Lung (tissue), 16 donors: ENCODE measurements around the gene OMG. TPM values are rescaled to one million over a fixed set of nuclear protein-coding genes. Genes with fewer than 3 reads are reported as not detected.
"Not testable (repeated sequence)": the region's sequence is repeated elsewhere in the genome, so short reads cannot be mapped to it uniquely, and the experiment has no call there.

Experiments used
- ATAC-seq: fragments of 200-7000 bp; cut with Tn5 transposase; one replicate; pipeline ENCODE4 v1.9.1; 2020; ENCODE audit warnings: moderate number of reproducible peaks; ENCODE audit not compliant: insufficient read depth, low FRiP score
- DNase-seq, 3 donors: peaks; one replicate each; pipeline ENCODE4 v3.0.0-alpha.2; 2013 to 2017
- H3K27ac ChIP-seq, 2 donors: one replicate each; pipeline ENCODE4 v1.5.1; 2013; ENCODE audit warnings: mild to moderate bottlenecking in 2 of 2, moderate library complexity in 2 of 2, control low read depth in 1 of 2, inconsistent platforms in 1 of 2, low read depth in 1 of 2, low read length in 1 of 2
- H3K27me3 ChIP-seq, 3 donors: one replicate each; pipeline ENCODE4 v1.5.1; 2013; ENCODE audit warnings: low read length in 2 of 3; ENCODE audit not compliant: control insufficient read depth in 3 of 3, insufficient read depth in 3 of 3
- H3K36me3 ChIP-seq, 4 donors: one replicate each; pipeline ENCODE4 v1.5.1; 2013; ENCODE audit warnings: low read length in 4 of 4, mild to moderate bottlenecking in 1 of 4, moderate library complexity in 1 of 4; ENCODE audit not compliant: control insufficient read depth in 4 of 4, insufficient read depth in 4 of 4
- H3K4me1 ChIP-seq, 5 donors: one replicate each; pipeline ENCODE4 v1.5.1; 2013; ENCODE audit warnings: low read length in 5 of 5, mild to moderate bottlenecking in 2 of 5, moderate library complexity in 1 of 5; ENCODE audit not compliant: control insufficient read depth in 5 of 5, insufficient read depth in 5 of 5
- H3K4me3 ChIP-seq: one replicate; pipeline ENCODE4 v1.5.1; 2013; ENCODE audit warnings: mild to moderate bottlenecking, control low read depth, moderate library complexity
- H3K9ac ChIP-seq, 2 donors: one replicate each; pipeline ENCODE4 v1.5.1; 2013; ENCODE audit warnings: low read length in 2 of 2, control low read depth in 1 of 2; ENCODE audit not compliant: insufficient read depth in 1 of 2
- H3K9me3 ChIP-seq, 4 donors: one replicate each; pipeline ENCODE4 v1.5.1; 2013; ENCODE audit warnings: low read length in 3 of 4, mild to moderate bottlenecking in 1 of 4, moderate library complexity in 1 of 4; ENCODE audit not compliant: control insufficient read depth in 4 of 4, insufficient read depth in 3 of 4
- CTCF ChIP-seq: IDR thresholded peaks from 2 replicates; pipeline ENCODE4 v1.5.1; 2012; ENCODE audit warnings: mild to moderate bottlenecking; ENCODE audit errors: control extremely low read depth, extremely low read depth
- WGBS, 2 donors: extraction: QIAGEN DNeasy Blood & Tissue Kit; methylation state at CpG; one replicate each; pipeline ENCODE4 v1.1.7; 2013; 5-methylcytosine and 5-hydroxymethylcytosine counted together
- long read RNA-seq, 5 donors: transcript quantifications; one replicate each; lab custom pipeline, GENCODE V29; 2026
- polyA plus RNA-seq, 2 donors: library from polyadenylated mRNA; stranded (reverse); fragments of 200-250 nt; gene quantifications; one replicate each; pipeline ENCODE4 v1.2.1, GENCODE V29; 2013
- total RNA-seq, 2 donors: library from RNA; depleted of rRNA in 1 of 2; stranded (reverse); fragments of >200 nt in 1 of 2; gene quantifications; one replicate each; pipeline ENCODE4 v1.2.1, GENCODE V29; 2014 to 2021
- donor health status: control.
- donor health status: control.
- donor health status: Bipolar disorder and iron deficiency.
- donor health status: healthy.
- donor health status: DM: yes; HTN: yes; CAD: no.

OMG gene, protein sequence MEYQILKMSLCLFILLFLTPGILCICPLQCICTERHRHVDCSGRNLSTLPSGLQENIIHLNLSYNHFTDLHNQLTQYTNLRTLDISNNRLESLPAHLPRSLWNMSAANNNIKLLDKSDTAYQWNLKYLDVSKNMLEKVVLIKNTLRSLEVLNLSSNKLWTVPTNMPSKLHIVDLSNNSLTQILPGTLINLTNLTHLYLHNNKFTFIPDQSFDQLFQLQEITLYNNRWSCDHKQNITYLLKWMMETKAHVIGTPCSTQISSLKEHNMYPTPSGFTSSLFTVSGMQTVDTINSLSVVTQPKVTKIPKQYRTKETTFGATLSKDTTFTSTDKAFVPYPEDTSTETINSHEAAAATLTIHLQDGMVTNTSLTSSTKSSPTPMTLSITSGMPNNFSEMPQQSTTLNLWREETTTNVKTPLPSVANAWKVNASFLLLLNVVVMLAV
- total RNA-seq (10 to 100 TPM; 16.5 to 26.2 TPM), polyA plus RNA-seq (10 to 100 TPM; 35.8 to 41.6 TPM)
- long read RNA-seq, donor 1, partial matches to known transcripts: 0 of 3 reads
- long read RNA-seq, donor 1, other reads (novel, unspliced or antisense): 0 of 3 reads
- long read RNA-seq, donor 2, partial matches to known transcripts: 0 of 1 reads
- long read RNA-seq, donor 2, other reads (novel, unspliced or antisense): 0 of 1 reads
- long read RNA-seq, donor 3, transcript OMG-204 (2 exons, 799 nt): major isoform, 5 of 5 reads
- long read RNA-seq, donor 3, partial matches to known transcripts: 0 of 5 reads
- long read RNA-seq, donor 3, other reads (novel, unspliced or antisense): 0 of 5 reads
- long read RNA-seq, donor 4: 0 reads
- long read RNA-seq, donor 5, transcript OMG-204 (2 exons, 799 nt): major isoform, 6 of 6 reads
- long read RNA-seq, donor 5, partial matches to known transcripts: 0 of 6 reads
- long read RNA-seq, donor 5, other reads (novel, unspliced or antisense): 0 of 6 reads

DNA sequence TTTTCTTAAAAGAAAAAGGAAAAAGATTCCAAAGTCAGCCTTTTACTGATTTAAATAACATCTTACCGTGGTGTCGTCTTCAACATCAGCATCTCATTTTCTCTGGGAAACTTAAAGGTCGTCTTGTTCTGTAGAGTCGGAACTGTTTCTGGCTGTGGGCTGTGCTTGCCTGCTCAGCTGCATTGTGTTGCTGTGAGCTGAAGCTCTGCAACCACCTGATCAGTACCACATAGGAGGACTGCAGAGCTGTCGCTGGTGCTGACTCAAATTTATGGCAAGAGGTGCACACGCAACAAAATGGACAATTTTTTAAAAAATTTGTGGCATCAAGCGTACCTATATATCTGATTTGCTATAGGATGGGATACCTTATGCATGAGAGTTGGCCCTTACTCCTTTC, at the start of gene OMG:
TSS of gene OMG (minus strand) at position 150 of the 400 bp plus-strand sequence. CDS start 908 bp downstream, outside the sequence.
- H3K4me1 ChIP-seq: peaks cover 0 to 3% (median 0%) of the 10 kb centered on the region in 5 donors
- DNase-seq: no peak

DNA sequence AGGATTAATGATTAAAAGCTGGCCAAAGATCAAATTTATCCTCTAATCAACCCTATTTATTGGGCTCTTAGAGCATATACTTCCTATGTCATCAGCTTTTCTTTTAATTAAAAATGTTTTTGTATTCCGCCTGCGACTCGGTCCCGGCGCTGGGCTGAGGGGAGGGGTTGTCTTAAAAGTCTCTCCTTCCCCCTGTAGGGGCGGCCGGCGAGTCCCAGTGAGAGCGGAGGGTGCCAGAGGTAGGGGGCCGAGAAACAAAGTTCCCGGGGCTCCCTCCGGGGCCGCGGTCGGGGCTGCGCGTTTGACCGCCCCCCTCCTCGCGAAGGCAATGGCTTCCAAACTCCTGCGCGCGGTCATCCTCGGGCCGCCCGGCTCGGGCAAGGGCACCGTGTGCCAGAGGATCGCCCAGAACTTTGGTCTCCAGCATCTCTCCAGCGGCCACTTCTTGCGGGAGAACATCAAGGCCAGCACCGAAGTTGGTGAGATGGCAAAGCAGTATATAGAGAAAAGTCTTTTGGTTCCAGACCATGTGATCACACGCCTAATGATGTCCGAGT, 48.2 kb upstream of the OMG start:
- DNase-seq, H3K27ac ChIP-seq, H3K9me3 ChIP-seq, H3K4me1 ChIP-seq, H3K27me3 ChIP-seq, ATAC-seq, H3K4me3 ChIP-seq, H3K9ac ChIP-seq: not testable (repeated sequence)
- peaks cover 3 to 15% (median 12%) of the 10 kb centered on the region in 4 donors for H3K36me3 ChIP-seq
- WGBS, 2 donors: 92 to 95% methylated on average over 15 to 20 of the region's 34 CpGs

More for the DNA sequence above, at the start of gene OMG:
- no peak within 1 kb of the TSS for H3K4me3 ChIP-seq
- no peaks in the 10 kb centered on the region for H3K9me3 ChIP-seq
- H3K27me3 ChIP-seq: no peaks in the 10 kb centered on the region
- ATAC-seq: no peak
- no peak within 1 kb of the TSS for H3K27ac ChIP-seq
- H3K9ac ChIP-seq: no peak within 1 kb of the TSS
- 93 to 94% methylated on average over 7 of the region's 7 CpGs for WGBS, 2 donors
- TF ChIP-seq CTCF: no peak
- H3K36me3 ChIP-seq: peaks cover 0 to 4% (median 2%) of the 10 kb centered on the region in 4 donors

GRCh38 chr17:31339906-31340661, 43.0 kb upstream of the OMG start:
- Histone ChIP-seq H3K9me3 (no peaks in the 10 kb centered on the region), H3K36me3 (peaks cover 5 to 23% (median 12%) of the 10 kb centered on the region in 4 donors), H3K4me1 (no peaks in the 10 kb centered on the region), H3K4me3 (no peak overlapping the region), H3K27me3 (no peaks in the 10 kb centered on the region), H3K27ac (peak overlapping the region in 1 of 2 donors; percentile 33), H3K9ac (no peak overlapping the region)
- TF ChIP-seq CTCF: no peak
- ATAC-seq (no peak), DNase-seq (no peak)
- WGBS, 2 donors: 84 to 89% methylated on average over 6 of the region's 6 CpGs
